ENCODE data around the gene TMEM154.

DNA sequence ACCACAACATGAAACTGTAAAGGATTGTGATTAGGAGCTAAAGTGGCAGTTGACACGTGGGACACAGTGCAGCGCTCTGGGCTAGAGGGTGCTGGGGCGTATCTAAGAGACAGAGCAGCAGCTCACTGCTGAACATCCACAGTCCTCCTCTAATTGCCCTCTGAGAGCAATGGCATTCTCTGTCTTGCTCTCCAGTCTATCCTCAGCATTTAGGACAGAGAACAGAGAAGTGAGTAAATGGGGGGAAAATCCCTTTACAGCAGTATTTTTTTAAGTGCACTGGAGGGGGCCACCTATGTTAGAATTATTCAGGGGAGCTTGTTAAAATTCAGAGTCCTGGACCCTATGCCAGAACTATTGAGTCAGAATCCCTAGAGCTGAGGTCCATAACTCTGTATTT, 4.2 kb upstream of the TMEM154 start:
- TF ChIP-seq ZFP3 (CRISPR knock-in tag; IDR thresholded peaks at IDR 0.05): no peak
- no peak for TF ChIP-seq ARNTL (CRISPR knock-in tag; IDR thresholded peaks at IDR 0.05; ENCODE audit: borderline replicate concordance, low read depth)
- TF ChIP-seq SNAI2 (CRISPR knock-in tag; IDR thresholded peaks at IDR 0.05): no peak
- no peak for TF ChIP-seq PATZ1 (CRISPR knock-in tag; IDR thresholded peaks at IDR 0.05; ENCODE audit: borderline replicate concordance)
- TF ChIP-seq CSDC2 (CRISPR knock-in tag; IDR thresholded peaks at IDR 0.05): no peak
- TF ChIP-seq ZNF8 (CRISPR knock-in tag; IDR thresholded peaks at IDR 0.05): no peak
- TF ChIP-seq TSHZ2 (CRISPR knock-in tag; IDR thresholded peaks at IDR 0.05): no peak
- TF ChIP-seq RARB (CRISPR knock-in tag; IDR thresholded peaks at IDR 0.05): no peak
- TF ChIP-seq, protein P1, sequence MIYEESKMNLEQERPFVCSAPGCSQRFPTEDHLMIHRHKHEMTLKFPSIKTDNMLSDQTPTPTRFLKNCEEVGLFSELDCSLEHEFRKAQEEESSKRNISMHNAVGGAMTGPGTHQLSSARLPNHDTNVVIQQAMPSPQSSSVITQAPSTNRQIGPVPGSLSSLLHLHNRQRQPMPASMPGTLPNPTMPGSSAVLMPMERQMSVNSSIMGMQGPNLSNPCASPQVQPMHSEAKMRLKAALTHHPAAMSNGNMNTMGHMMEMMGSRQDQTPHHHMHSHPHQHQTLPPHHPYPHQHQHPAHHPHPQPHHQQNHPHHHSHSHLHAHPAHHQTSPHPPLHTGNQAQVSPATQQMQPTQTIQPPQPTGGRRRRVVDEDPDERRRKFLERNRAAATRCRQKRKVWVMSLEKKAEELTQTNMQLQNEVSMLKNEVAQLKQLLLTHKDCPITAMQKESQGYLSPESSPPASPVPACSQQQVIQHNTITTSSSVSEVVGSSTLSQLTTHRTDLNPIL (CRISPR knock-in tag; IDR thresholded peaks at IDR 0.05; ENCODE audit: low read depth): no peak
- no peak for TF ChIP-seq POU6F1 (CRISPR knock-in tag; IDR thresholded peaks at IDR 0.05; ENCODE audit: borderline replicate concordance, low read depth)
- TF ChIP-seq BACH2 (CRISPR knock-in tag; IDR thresholded peaks at IDR 0.05; ENCODE audit: borderline replicate concordance): no peak
- no peak for TF ChIP-seq PPARA (CRISPR knock-in tag; IDR thresholded peaks at IDR 0.05; ENCODE audit: borderline replicate concordance)
- TF ChIP-seq OSR1 (CRISPR knock-in tag; IDR thresholded peaks at IDR 0.05): no peak
- TF ChIP-seq GLIS3 (CRISPR knock-in tag; IDR thresholded peaks at IDR 0.05): no peak
